Loucy (cell line): Measurements from ENCODE around the gene BPIFB1.

Experiments
- H2AFZ ChIP-seq: fragments of 200-600 bp; sonication (generic); 2 replicates; pipeline ENCODE4 v1.6.0; 2016; ENCODE audit warnings: antibody characterized with exemption, mild to moderate bottlenecking, low read length, moderate library complexity
- H3F3A ChIP-seq: fragments of 200-600 bp; 2 replicates; pipeline ENCODE4 v1.6.0; 2016; ENCODE audit warnings: antibody characterized with exemption, low read depth, mild to moderate bottlenecking
- H3K27me3 ChIP-seq: fragments of 200-600 bp; sonication (generic); 2 replicates; pipeline ENCODE4 v1.6.1; 2014; ENCODE audit warnings: low read length, mild to moderate bottlenecking; ENCODE audit not compliant: insufficient read depth, poor library complexity, severe bottlenecking
- H3K36me3 ChIP-seq: fragments of 200-600 bp; sonication (generic); 2 replicates; pipeline ENCODE4 v1.6.1; 2016; ENCODE audit warnings: low read length; ENCODE audit not compliant: insufficient read depth
- H3K4me1 ChIP-seq: fragments of 200-600 bp; sonication (generic); 2 replicates; pipeline ENCODE4 v1.5.1; 2014; ENCODE audit warnings: low read length, mild to moderate bottlenecking; ENCODE audit not compliant: insufficient read depth, poor library complexity, severe bottlenecking
- H3K4me2 ChIP-seq: fragments of 200-600 bp; sonication (generic); 2 replicates; pipeline ENCODE4 v1.6.0; 2014; ENCODE audit warnings: antibody characterized with exemption, low read length, low read depth, mild to moderate bottlenecking; ENCODE audit not compliant: poor library complexity, severe bottlenecking
- H3K4me3 ChIP-seq: fragments of 200-600 bp; sonication (generic); 2 replicates; pipeline ENCODE4 v1.5.1; 2014; ENCODE audit warnings: low read length, mild to moderate bottlenecking, mixed read lengths; ENCODE audit not compliant: poor library complexity, severe bottlenecking
- H3K79me2 ChIP-seq: fragments of 200-600 bp; sonication (generic); 2 replicates; pipeline ENCODE4 v1.6.1; 2014; ENCODE audit warnings: low read length; ENCODE audit not compliant: insufficient read depth
- H3K9ac ChIP-seq: fragments of 200-600 bp; sonication (generic); 2 replicates; pipeline ENCODE4 v1.6.0; 2014; ENCODE audit warnings: mild to moderate bottlenecking, low read depth, low read length, moderate library complexity; ENCODE audit not compliant: poor library complexity, severe bottlenecking
- H3K9me2 ChIP-seq: fragments of 200-600 bp; sonication (generic); replicated peaks from 2 replicates; pipeline ENCODE4 v1.6.1; 2016; ENCODE audit warnings: low read depth, low read length, mixed read lengths
- H3K9me3 ChIP-seq: fragments of 200-600 bp; sonication (generic); 2 replicates; pipeline ENCODE4 v1.6.1; 2014; ENCODE audit warnings: mild to moderate bottlenecking, antibody characterized with exemption, low read length, low read depth; ENCODE audit not compliant: insufficient read depth
- H4K20me1 ChIP-seq: fragments of 200-600 bp; sonication (generic); 2 replicates; pipeline ENCODE4 v1.6.0; 2014; ENCODE audit warnings: antibody characterized with exemption, low read length, mild to moderate bottlenecking; ENCODE audit not compliant: insufficient read depth, poor library complexity, severe bottlenecking
- CTCF ChIP-seq: fragments of 200-600 bp; sonication (generic); conservative IDR thresholded peaks from 2 replicates; pipeline ENCODE4 v1.5.1; 2014; ENCODE audit warnings: mild to moderate bottlenecking, antibody characterized with exemption, low read length
- EZH2phosphoT487 ChIP-seq: fragments of 200-600 bp; IDR thresholded peaks from 2 replicates; pipeline ENCODE4 v1.6.1; 2018; ENCODE audit warnings: antibody characterized with exemption, mild to moderate bottlenecking, moderate library complexity, borderline replicate concordance

BPIFB1 gene

GRCh38 chr20:33306807-33307206 is 23.8 kb downstream of the BPIFB1 start:
- Histone ChIP-seq H3K9me2 (no peaks in the 10 kb centered on the region), H3K9me3 (no peaks in the 10 kb centered on the region; the same call in 1 of the 2 replicates), H3K36me3 (no peaks in the 10 kb centered on the region), H3K79me2 (no peaks in the 10 kb centered on the region), H3K9ac (no peak overlapping the region), H3K4me2 (no peak overlapping the region), H3F3A (no peaks in the 10 kb centered on the region), H3K4me1 (no peaks in the 10 kb centered on the region), H3K4me3 (no peak overlapping the region), H3K27me3 (no peaks in the 10 kb centered on the region), H4K20me1 (no peaks in the 10 kb centered on the region), H2AFZ (no peak overlapping the region)
- TF ChIP-seq EZH2phosphoT487 (no peak), CTCF (no peak)

GRCh38 chr20:33308668-33309067 is 25.7 kb downstream of the BPIFB1 start:
- H3K4me1 ChIP-seq, result no peaks in the 10 kb centered on the region
- H3K36me3 ChIP-seq, result no peaks in the 10 kb centered on the region
- H3K9me2 ChIP-seq, result no peaks in the 10 kb centered on the region
- no peak overlapping the region for H3K4me3 ChIP-seq
- H2AFZ ChIP-seq, result no peak overlapping the region
- H3K27me3 ChIP-seq, result no peaks in the 10 kb centered on the region
- H3F3A ChIP-seq, result no peaks in the 10 kb centered on the region
- H3K9me3 ChIP-seq, result no peaks in the 10 kb centered on the region; the same call in 1 of the 2 replicates
- H3K9ac ChIP-seq, result no peak overlapping the region
- TF ChIP-seq CTCF (no peak), EZH2phosphoT487 (no peak)
- no peaks in the 10 kb centered on the region for H4K20me1 ChIP-seq
- no peaks in the 10 kb centered on the region for H3K79me2 ChIP-seq
- H3K4me2 ChIP-seq, result no peak overlapping the region

GRCh38 chr20:33309631-33310030 is 26.6 kb downstream of the BPIFB1 start:
- no peaks in the 10 kb centered on the region for H3K79me2 ChIP-seq
- H3K9ac ChIP-seq, result no peak overlapping the region
- no peaks in the 10 kb centered on the region for H3K4me1 ChIP-seq
- H3F3A ChIP-seq, result no peaks in the 10 kb centered on the region
- no peak overlapping the region for H2AFZ ChIP-seq
- H3K27me3 ChIP-seq, result no peaks in the 10 kb centered on the region
- no peaks in the 10 kb centered on the region for H4K20me1 ChIP-seq
- no peaks in the 10 kb centered on the region; the same call in 1 of the 2 replicates for H3K9me3 ChIP-seq
- TF ChIP-seq CTCF (no peak), EZH2phosphoT487 (no peak)
- no peaks in the 10 kb centered on the region for H3K9me2 ChIP-seq
- H3K36me3 ChIP-seq, result no peaks in the 10 kb centered on the region
- no peak overlapping the region for H3K4me2 ChIP-seq
- no peak overlapping the region for H3K4me3 ChIP-seq
